Spleen (tissue), 11 donors: ENCODE results near the gene TGM4. TPM values are rescaled to one million over a fixed set of nuclear protein-coding genes. Genes with fewer than 3 reads are reported as not detected.

Source experiments
- DNase-seq: peaks from one replicate; pipeline ENCODE4 v3.0.0-alpha.2; 2020
- H3K27ac ChIP-seq, 8 donors: fragments of 200-600 bp; sonication (generic) in 7 of 8; 1 replicate in 4 of 8; 2 replicates in 4 of 8; pipeline versions ENCODE4 v1.5.0 to v1.8.0; 2016 to 2021; ENCODE audit warnings: inconsistent platforms in 4 of 8, mild to moderate bottlenecking in 4 of 8, moderate library complexity in 1 of 8
- H3K27me3 ChIP-seq, 7 donors: fragments of 200-600 bp; sonication (generic) in 6 of 7; replicated peaks in 1 of 7; 1 replicate in 4 of 7; 2 replicates in 3 of 7; pipeline versions ENCODE4 v1.5.0 to v1.8.0; 2016 to 2021; ENCODE audit warnings: inconsistent platforms in 3 of 7, mild to moderate bottlenecking in 1 of 7
- H3K36me3 ChIP-seq, 6 donors: fragments of 200-600 bp; sonication (generic) in 5 of 6; 1 replicate in 4 of 6; 2 replicates in 2 of 6; pipeline versions ENCODE4 v1.5.0 to v1.8.0; 2016 to 2021; ENCODE audit warnings: inconsistent platforms in 2 of 6
- H3K4me1 ChIP-seq, 6 donors: fragments of 200-600 bp; sonication (generic) in 5 of 6; 1 replicate in 3 of 6; 2 replicates in 3 of 6; pipeline versions ENCODE4 v1.5.0 to v1.8.0; 2016 to 2021; ENCODE audit warnings: inconsistent platforms in 3 of 6
- H3K4me3 ChIP-seq, 8 donors: fragments of 200-600 bp; sonication (generic) in 7 of 8; 1 replicate in 4 of 8; 2 replicates in 4 of 8; pipeline versions ENCODE4 v1.5.0 to v1.8.0; 2016 to 2021; ENCODE audit warnings: inconsistent platforms in 4 of 8, mild to moderate bottlenecking in 4 of 8, moderate library complexity in 2 of 8
- H3K9me3 ChIP-seq, 8 donors: fragments of 200-600 bp; sonication (generic) in 7 of 8; 1 replicate in 4 of 8; 2 replicates in 4 of 8; pipeline versions ENCODE4 v1.5.0 to v1.8.0; 2016 to 2021; ENCODE audit warnings: inconsistent platforms in 4 of 8
- POLR2A ChIP-seq, 3 donors: fragments of 450-650 bp; IDR thresholded peaks; one replicate each; pipeline ENCODE4 v1.5.1; 2017; ENCODE audit warnings: antibody characterized with exemption in 3 of 3, mild to moderate bottlenecking in 1 of 3
- POLR2AphosphoS5 ChIP-seq, 3 donors: sonication (generic); formaldehyde crosslinking; IDR thresholded peaks; one replicate each; pipeline ENCODE4 v1.5.1; 2017; ENCODE audit warnings: antibody characterized with exemption in 3 of 3
- WGBS, 5 donors: extraction: QIAGEN DNeasy Blood & Tissue Kit in 3 of 5; methylation state at CpG; one replicate each; pipeline versions ENCODE4 v1.1.5 to v1.1.7; 2013 to 2018; 5-methylcytosine and 5-hydroxymethylcytosine counted together
- intact Hi-C: fragments of 100-400 bp; cut with DNase I; formaldehyde crosslinking; loops from one replicate; pipeline ENCODE4 v1.15.0; 2023; ENCODE audit warnings: low total_unique reads
- polyA plus RNA-seq, 3 donors: library from polyadenylated mRNA; stranded (reverse); fragments of 200-250 nt; gene quantifications; one replicate each; pipeline ENCODE4 v1.2.1, GENCODE V29; 2013
- total RNA-seq, 7 donors: library from RNA; depleted of rRNA in 3 of 7; stranded (reverse); fragments of >200 nt in 3 of 7; fragmentation: NEBNext Ultra II Directional in 4 of 7; extraction: Animal tissue kit (Norgen Biotek cat#: 25700) in 4 of 7; gene quantifications; one replicate each; pipeline versions ENCODE4 v1.1.0 to v1.2.1, GENCODE V29; 2016 to 2021
- TF ChIP-seq, protein P1 (sequence below), 11 experiments: fragments of 200-600 bp in 7 of 11; fragments of 450-650 bp in 4 of 11; sonication (generic) in 4 of 11; IDR thresholded peaks in 8 of 11; conservative IDR thresholded peaks in 3 of 11; 1 replicate in 7 of 11; 2 replicates in 4 of 11; pipeline versions ENCODE4 v1.4.0 to v1.8.0; 2016 to 2021; ENCODE audit warnings: antibody characterized with exemption in 11 of 11, inconsistent platforms in 4 of 11, mild to moderate bottlenecking in 1 of 11
- donor health status: healthy with polysubstance abuse.
- donor health status: DM: no; HTN: no; CAD: no; lungs with moderate emphysema.
- donor health status: DM: no; HTN: no; CAD: no.
- donor health status: Bipolar disorder and iron deficiency.
- donor health status: healthy.
- donor health status: DM: no; HTN: no; CAD: no.
- donor health status: DM: yes; HTN: yes; CAD: no.

Gene TGM4
- total and polyA plus RNA-seq, 10 donors: not detected

DNA sequence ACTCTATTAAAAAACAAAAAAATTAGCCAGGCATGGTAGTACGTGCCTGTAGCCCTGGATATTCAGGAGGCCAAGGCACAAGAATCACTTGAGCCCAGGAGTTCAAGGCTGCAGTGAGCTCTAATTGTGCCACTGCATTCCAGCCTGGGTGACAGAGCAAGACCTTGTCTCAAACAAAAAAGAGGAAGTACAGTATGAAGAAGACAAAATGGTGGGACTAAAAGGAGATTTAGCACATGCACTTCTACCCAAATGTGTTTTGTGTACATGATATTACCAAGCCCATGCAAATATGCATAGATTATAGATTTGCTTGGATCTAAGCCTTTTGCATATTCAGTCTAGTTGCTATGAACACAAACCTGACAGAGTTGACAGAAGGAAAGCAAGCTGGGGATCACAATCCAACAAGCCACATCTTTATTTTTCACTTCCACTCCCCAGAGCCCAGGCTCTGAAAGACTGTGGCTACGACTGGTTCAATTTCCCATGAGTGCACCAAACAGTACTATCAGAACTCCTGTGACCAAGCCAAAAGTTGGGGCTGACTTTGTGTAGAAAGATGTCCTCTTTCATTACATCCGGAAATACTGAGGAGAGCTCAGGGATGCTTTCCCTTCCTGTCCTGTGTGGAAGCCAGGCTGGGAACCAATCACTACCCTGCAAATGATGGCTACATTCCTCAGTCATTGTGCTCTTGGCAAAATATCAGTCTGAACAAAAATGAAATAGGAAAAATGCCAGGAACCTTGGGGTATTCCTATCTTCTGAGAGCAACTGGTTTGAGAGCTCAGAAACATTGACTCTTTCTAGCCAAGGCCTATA lies 49.4 kb downstream of the TGM4 start:
- DNase-seq: no peak

DNA sequence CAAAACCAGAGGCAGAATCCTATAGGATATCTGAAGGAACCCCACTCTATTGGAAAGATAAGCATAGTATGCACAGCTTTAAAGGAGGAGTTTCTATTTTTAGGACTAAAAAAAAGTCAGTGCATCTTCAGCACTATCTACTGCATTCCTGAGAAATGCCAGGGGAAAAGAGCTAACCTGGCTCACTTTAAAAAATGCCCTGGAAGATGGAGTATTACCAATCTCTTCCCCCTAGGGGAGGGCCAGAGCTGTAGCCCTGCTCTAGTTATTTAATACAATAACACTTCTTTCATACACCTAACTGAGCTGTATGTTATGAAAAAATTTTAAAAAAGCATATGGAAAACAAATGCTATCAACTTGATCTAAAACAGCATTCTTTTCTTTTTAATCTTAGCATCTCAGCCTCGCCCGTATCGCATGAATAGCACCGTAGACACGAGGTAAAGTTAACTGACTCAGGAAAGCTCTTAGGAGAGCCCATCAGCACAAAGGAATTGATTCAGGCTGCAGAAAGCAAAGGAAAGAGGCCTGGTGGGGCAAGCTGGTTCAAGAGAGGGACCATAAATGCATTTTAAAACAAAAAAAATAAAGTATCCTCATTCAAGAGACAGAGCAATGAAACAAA lies 50.2 kb downstream of the TGM4 start:
- Histone ChIP-seq H3K4me1 (no peaks in the 10 kb centered on the region), H3K27ac (no peak overlapping the region), H3K36me3 (peaks cover 0 to 100% (median 59%) of the 10 kb centered on the region in 6 donors), H3K9me3 (no peaks in the 10 kb centered on the region), H3K27me3 (no peaks in the 10 kb centered on the region), H3K4me3 (no peak overlapping the region)
- 93 to 98% (median 95%) methylated on average over 5 of the region's 5 CpGs for WGBS, 5 donors
- intact Hi-C loops: no loop called here
- TF ChIP-seq POLR2AphosphoS5 (IDR thresholded peaks at IDR 0.05) (no peak), POLR2A (IDR thresholded peaks at IDR 0.05) (no peak)
- TF ChIP-seq, protein P1, sequence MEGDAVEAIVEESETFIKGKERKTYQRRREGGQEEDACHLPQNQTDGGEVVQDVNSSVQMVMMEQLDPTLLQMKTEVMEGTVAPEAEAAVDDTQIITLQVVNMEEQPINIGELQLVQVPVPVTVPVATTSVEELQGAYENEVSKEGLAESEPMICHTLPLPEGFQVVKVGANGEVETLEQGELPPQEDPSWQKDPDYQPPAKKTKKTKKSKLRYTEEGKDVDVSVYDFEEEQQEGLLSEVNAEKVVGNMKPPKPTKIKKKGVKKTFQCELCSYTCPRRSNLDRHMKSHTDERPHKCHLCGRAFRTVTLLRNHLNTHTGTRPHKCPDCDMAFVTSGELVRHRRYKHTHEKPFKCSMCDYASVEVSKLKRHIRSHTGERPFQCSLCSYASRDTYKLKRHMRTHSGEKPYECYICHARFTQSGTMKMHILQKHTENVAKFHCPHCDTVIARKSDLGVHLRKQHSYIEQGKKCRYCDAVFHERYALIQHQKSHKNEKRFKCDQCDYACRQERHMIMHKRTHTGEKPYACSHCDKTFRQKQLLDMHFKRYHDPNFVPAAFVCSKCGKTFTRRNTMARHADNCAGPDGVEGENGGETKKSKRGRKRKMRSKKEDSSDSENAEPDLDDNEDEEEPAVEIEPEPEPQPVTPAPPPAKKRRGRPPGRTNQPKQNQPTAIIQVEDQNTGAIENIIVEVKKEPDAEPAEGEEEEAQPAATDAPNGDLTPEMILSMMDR (IDR thresholded peaks at IDR 0.05 in 8 of 11, conservative IDR thresholded peaks at IDR 0.05 in 3 of 11): no peak
- no peak for DNase-seq

More for the DNA sequence above, 49.4 kb downstream of the TGM4 start:
- Histone ChIP-seq H3K9me3 (no peaks in the 10 kb centered on the region), H3K36me3 (peaks cover 0 to 100% (median 52%) of the 10 kb centered on the region in 6 donors), H3K27ac (no peak overlapping the region), H3K4me1 (no peaks in the 10 kb centered on the region), H3K27me3 (no peaks in the 10 kb centered on the region), H3K4me3 (no peak overlapping the region)
- 75 to 91% (median 87%) methylated on average over 3 of the region's 3 CpGs for WGBS, 5 donors
- intact Hi-C loops: no loop called here
- TF ChIP-seq, protein P1 (IDR thresholded peaks at IDR 0.05 in 8 of 11, conservative IDR thresholded peaks at IDR 0.05 in 3 of 11): no peak
- TF ChIP-seq POLR2AphosphoS5 (IDR thresholded peaks at IDR 0.05) (no peak), POLR2A (IDR thresholded peaks at IDR 0.05) (no peak)

DNA sequence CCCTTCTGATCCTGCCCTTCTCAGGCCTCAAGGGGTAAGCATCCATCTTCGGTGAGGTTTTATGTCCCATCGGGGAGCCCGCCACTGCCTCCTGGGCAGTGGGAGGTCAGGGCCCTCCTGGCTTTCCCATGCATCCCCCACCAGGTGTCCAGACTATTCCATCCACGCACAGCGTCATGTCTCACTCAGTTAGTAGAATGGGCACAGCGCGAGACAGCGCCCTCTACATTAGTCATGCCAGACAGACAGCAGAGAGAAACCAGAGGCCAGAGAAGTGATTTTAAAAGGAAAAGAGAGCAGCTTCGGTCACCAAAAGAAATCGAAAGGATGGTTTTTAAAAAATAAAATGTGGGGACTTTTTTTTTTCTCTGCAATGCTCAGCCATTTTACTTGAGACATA lies 51.8 kb downstream of the TGM4 start:
- H3K9me3 ChIP-seq: no peaks in the 10 kb centered on the region
- intact Hi-C loops: no loop called here
- no peak overlapping the region for H3K27ac ChIP-seq
- H3K4me1 ChIP-seq: no peaks in the 10 kb centered on the region
- no peak for DNase-seq
- no peak for TF ChIP-seq POLR2AphosphoS5 (IDR thresholded peaks at IDR 0.05)
- TF ChIP-seq POLR2A (IDR thresholded peaks at IDR 0.05): no peak
- TF ChIP-seq, protein P1 (IDR thresholded peaks at IDR 0.05 in 8 of 11, conservative IDR thresholded peaks at IDR 0.05 in 3 of 11): no peak
- H3K36me3 ChIP-seq: peaks cover 0 to 100% (median 70%) of the 10 kb centered on the region in 6 donors
- H3K4me3 ChIP-seq: no peak overlapping the region
- H3K27me3 ChIP-seq: no peaks in the 10 kb centered on the region
- WGBS, 5 donors: 93 to 98% (median 96%) methylated on average over 10 of the region's 10 CpGs

DNA sequence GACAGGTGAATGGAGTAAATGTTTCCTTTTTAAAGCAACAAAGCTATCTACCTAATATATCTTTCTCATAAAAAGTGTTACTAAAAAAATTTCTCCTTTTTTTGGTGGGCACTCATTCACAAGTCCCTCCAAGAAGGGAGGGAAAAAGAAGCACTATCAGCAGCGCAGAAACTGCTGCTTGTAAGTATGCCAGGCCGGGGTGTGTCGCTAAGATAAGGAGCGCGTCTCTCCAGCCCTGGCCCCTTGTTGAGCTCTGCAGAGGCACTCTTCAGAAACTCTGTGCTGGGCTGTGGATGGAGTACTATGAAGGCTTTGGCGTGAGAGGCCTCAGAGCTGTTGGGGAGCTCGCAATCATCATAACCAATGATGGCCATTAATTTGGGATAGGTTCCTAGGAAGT lies 52.5 kb downstream of the TGM4 start:
- no peaks in the 10 kb centered on the region for H3K27me3 ChIP-seq
- H3K4me3 ChIP-seq: no peak overlapping the region
- H3K9me3 ChIP-seq: no peaks in the 10 kb centered on the region
- WGBS, 5 donors: 90 to 99% (median 97%) methylated on average over 7 of the region's 7 CpGs
- H3K27ac ChIP-seq: no peak overlapping the region
- intact Hi-C loops: no loop called here
- no peak for DNase-seq
- H3K4me1 ChIP-seq: no peaks in the 10 kb centered on the region
- TF ChIP-seq POLR2AphosphoS5 (IDR thresholded peaks at IDR 0.05) (no peak), POLR2A (IDR thresholded peaks at IDR 0.05) (no peak)
- TF ChIP-seq, protein P1 (IDR thresholded peaks at IDR 0.05 in 8 of 11, conservative IDR thresholded peaks at IDR 0.05 in 3 of 11): no peak
- H3K36me3 ChIP-seq: peaks cover 0 to 100% (median 70%) of the 10 kb centered on the region in 6 donors
